SJSA1 (cell line): ENCODE data around the gene ABLIM2. TPM values are rescaled to one million over a fixed set of nuclear protein-coding genes. Genes with fewer than 3 reads are reported as not detected.

Source experiments
- DNase-seq, 2 experiments: peaks; one replicate each; pipeline ENCODE4 v3.0.0-alpha.2; 2015 to 2020; ENCODE audit warnings: low spot score in 2 of 2, low read depth in 1 of 2
- H3K27ac ChIP-seq: fragments of 250-450 bp; sonication (Bioruptor Pico); 2 replicates; pipeline ENCODE4 v1.5.1; 2020; ENCODE audit warnings: mild to moderate bottlenecking, moderate library complexity
- H3K27me3 ChIP-seq: fragments of 250-450 bp; sonication (Bioruptor Pico); replicated peaks from 2 replicates; pipeline ENCODE4 v1.5.1; 2020; ENCODE audit warnings: mild to moderate bottlenecking, moderate library complexity
- H3K36me3 ChIP-seq: fragments of 250-450 bp; sonication (Bioruptor Pico); 2 replicates; pipeline ENCODE4 v1.5.1; 2020; ENCODE audit warnings: mild to moderate bottlenecking
- H3K4me1 ChIP-seq: fragments of 250-450 bp; sonication (Bioruptor Pico); replicated peaks from 2 replicates; pipeline ENCODE4 v1.6.1; 2021; ENCODE audit warnings: mild to moderate bottlenecking
- H3K4me3 ChIP-seq: fragments of 250-450 bp; sonication (Bioruptor Pico); 2 replicates; pipeline ENCODE4 v1.5.1; 2020; ENCODE audit warnings: mild to moderate bottlenecking
- H3K9me3 ChIP-seq: fragments of 250-450 bp; sonication (Bioruptor Pico); replicated peaks from 2 replicates; pipeline ENCODE4 v1.5.1; 2020; ENCODE audit warnings: mild to moderate bottlenecking
- total RNA-seq: library from RNA; depleted of rRNA; stranded (reverse); fragments of >200 nt; shearing (Covaris generic); gene quantifications from 2 replicates; pipeline ENCODE4 v1.2.3, GENCODE V29; 2014

ABLIM2 gene
- total RNA-seq, 1 experiment from 2014 or later, result 0.13 TPM

GRCh38 chr4:8013976-8014726, 144.5 kb downstream of the ABLIM2 start:
- no peak for DNase-seq
- no peaks in the 10 kb centered on the region for H3K4me1 ChIP-seq

GRCh38 chr4:8012517-8012916, 146.1 kb downstream of the ABLIM2 start:
- Histone ChIP-seq H3K9me3 (no peaks in the 10 kb centered on the region), H3K4me1 (no peaks in the 10 kb centered on the region), H3K4me3 (no peak overlapping the region), H3K36me3 (no peaks in the 10 kb centered on the region), H3K27me3 (peaks cover 34% of the 10 kb centered on the region), H3K27ac (no peak overlapping the region)
- no peak for DNase-seq

More at GRCh38 chr4:8013976-8014726, 144.5 kb downstream of the ABLIM2 start:
- H3K27ac ChIP-seq, result no peak overlapping the region
- no peaks in the 10 kb centered on the region for H3K9me3 ChIP-seq
- H3K27me3 ChIP-seq, result peaks cover 41% of the 10 kb centered on the region
- no peak overlapping the region for H3K4me3 ChIP-seq
- H3K36me3 ChIP-seq, result no peaks in the 10 kb centered on the region

- DNase-seq, result no peak
- Histone ChIP-seq H3K27ac (no peak overlapping the region), H3K4me3 (no peak overlapping the region), H3K9me3 (no peaks in the 10 kb centered on the region), H3K27me3 (peaks cover 39% of the 10 kb centered on the region), H3K4me1 (no peaks in the 10 kb centered on the region), H3K36me3 (no peaks in the 10 kb centered on the region)
These were observed 148.0 kb downstream of the ABLIM2 start for GRCh38 chr4:8010618-8011017.

- H3K27ac ChIP-seq, result no peak overlapping the region
- no peak overlapping the region for H3K4me3 ChIP-seq
- peaks cover 42% of the 10 kb centered on the region for H3K27me3 ChIP-seq
- DNase-seq, result no peak
- H3K4me1 ChIP-seq, result no peaks in the 10 kb centered on the region
- H3K9me3 ChIP-seq, result no peaks in the 10 kb centered on the region
- H3K36me3 ChIP-seq, result no peaks in the 10 kb centered on the region
These were observed 148.7 kb downstream of the ABLIM2 start for GRCh38 chr4:8009710-8010511.

- Histone ChIP-seq H3K9me3 (no peaks in the 10 kb centered on the region), H3K4me3 (no peak overlapping the region), H3K27ac (no peak overlapping the region), H3K4me1 (no peaks in the 10 kb centered on the region), H3K27me3 (peaks cover 49% of the 10 kb centered on the region), H3K36me3 (no peaks in the 10 kb centered on the region)
- no peak for DNase-seq
These were observed 149.5 kb downstream of the ABLIM2 start for GRCh38 chr4:8009097-8009496.

GRCh38 chr4:8008391-8008790, 150.2 kb downstream of the ABLIM2 start:
- peaks cover 49% of the 10 kb centered on the region for H3K27me3 ChIP-seq
- no peak overlapping the region for H3K4me3 ChIP-seq
- no peak overlapping the region for H3K27ac ChIP-seq
- H3K36me3 ChIP-seq, result no peaks in the 10 kb centered on the region
- no peaks in the 10 kb centered on the region for H3K9me3 ChIP-seq
- DNase-seq, result no peak
- H3K4me1 ChIP-seq, result no peaks in the 10 kb centered on the region

GRCh38 chr4:8007581-8007980, 151.0 kb downstream of the ABLIM2 start:
- H3K9me3 ChIP-seq, result no peaks in the 10 kb centered on the region
- DNase-seq, result no peak
- H3K36me3 ChIP-seq, result no peaks in the 10 kb centered on the region
- no peak overlapping the region for H3K27ac ChIP-seq
- peaks cover 55% of the 10 kb centered on the region for H3K27me3 ChIP-seq
- H3K4me1 ChIP-seq, result no peaks in the 10 kb centered on the region
- no peak overlapping the region for H3K4me3 ChIP-seq

GRCh38 chr4:8006471-8006870, 152.1 kb downstream of the ABLIM2 start:
- H3K4me1 ChIP-seq, result no peaks in the 10 kb centered on the region
- no peak overlapping the region for H3K4me3 ChIP-seq
- no peaks in the 10 kb centered on the region for H3K36me3 ChIP-seq
- peaks cover 63% of the 10 kb centered on the region for H3K27me3 ChIP-seq
- no peaks in the 10 kb centered on the region for H3K9me3 ChIP-seq
- no peak overlapping the region for H3K27ac ChIP-seq
- no peak for DNase-seq

- H3K36me3 ChIP-seq, result no peaks in the 10 kb centered on the region
- no peak for DNase-seq
- peaks cover 62% of the 10 kb centered on the region for H3K27me3 ChIP-seq
- no peak overlapping the region for H3K4me3 ChIP-seq
- H3K27ac ChIP-seq, result no peak overlapping the region
- H3K4me1 ChIP-seq, result no peaks in the 10 kb centered on the region
- no peaks in the 10 kb centered on the region for H3K9me3 ChIP-seq
These were observed 152.8 kb downstream of the ABLIM2 start for GRCh38 chr4:8005814-8006215.

GRCh38 chr4:8005033-8005808, 153.4 kb downstream of the ABLIM2 start:
- Histone ChIP-seq H3K4me1 (no peaks in the 10 kb centered on the region), H3K27ac (no peak overlapping the region), H3K9me3 (no peaks in the 10 kb centered on the region), H3K36me3 (no peaks in the 10 kb centered on the region), H3K27me3 (peaks cover 61% of the 10 kb centered on the region), H3K4me3 (no peak overlapping the region)
- no peak for DNase-seq

- Histone ChIP-seq H3K4me3 (no peak overlapping the region), H3K4me1 (no peaks in the 10 kb centered on the region), H3K36me3 (no peaks in the 10 kb centered on the region), H3K27ac (no peak overlapping the region), H3K9me3 (no peaks in the 10 kb centered on the region), H3K27me3 (peaks cover 55% of the 10 kb centered on the region)
- DNase-seq, result no peak
These were observed 154.5 kb downstream of the ABLIM2 start for GRCh38 chr4:8004066-8004465.

- H3K27ac ChIP-seq, result no peak overlapping the region
- H3K27me3 ChIP-seq, result peaks cover 51% of the 10 kb centered on the region
- no peaks in the 10 kb centered on the region for H3K9me3 ChIP-seq
- H3K4me1 ChIP-seq, result no peaks in the 10 kb centered on the region
- no peaks in the 10 kb centered on the region for H3K36me3 ChIP-seq
- no peak overlapping the region for H3K4me3 ChIP-seq
- DNase-seq, result no peak
These were observed 155.9 kb downstream of the ABLIM2 start for GRCh38 chr4:8002525-8003309.
